HK-2 (cell line): ENCODE measurements around the gene NPTX1.
"Not testable (repeated sequence)": the region's sequence is repeated elsewhere in the genome, so short reads cannot be mapped to it uniquely, and the experiment has no call there.

Experiments used
- DNase-seq: peaks from one replicate; pipeline ENCODE4 v3.0.0-alpha.2; 2018; ENCODE audit not compliant: unreplicated experiment

The NPTX1 gene, protein sequence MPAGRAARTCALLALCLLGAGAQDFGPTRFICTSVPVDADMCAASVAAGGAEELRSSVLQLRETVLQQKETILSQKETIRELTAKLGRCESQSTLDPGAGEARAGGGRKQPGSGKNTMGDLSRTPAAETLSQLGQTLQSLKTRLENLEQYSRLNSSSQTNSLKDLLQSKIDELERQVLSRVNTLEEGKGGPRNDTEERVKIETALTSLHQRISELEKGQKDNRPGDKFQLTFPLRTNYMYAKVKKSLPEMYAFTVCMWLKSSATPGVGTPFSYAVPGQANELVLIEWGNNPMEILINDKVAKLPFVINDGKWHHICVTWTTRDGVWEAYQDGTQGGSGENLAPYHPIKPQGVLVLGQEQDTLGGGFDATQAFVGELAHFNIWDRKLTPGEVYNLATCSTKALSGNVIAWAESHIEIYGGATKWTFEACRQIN

DNA sequence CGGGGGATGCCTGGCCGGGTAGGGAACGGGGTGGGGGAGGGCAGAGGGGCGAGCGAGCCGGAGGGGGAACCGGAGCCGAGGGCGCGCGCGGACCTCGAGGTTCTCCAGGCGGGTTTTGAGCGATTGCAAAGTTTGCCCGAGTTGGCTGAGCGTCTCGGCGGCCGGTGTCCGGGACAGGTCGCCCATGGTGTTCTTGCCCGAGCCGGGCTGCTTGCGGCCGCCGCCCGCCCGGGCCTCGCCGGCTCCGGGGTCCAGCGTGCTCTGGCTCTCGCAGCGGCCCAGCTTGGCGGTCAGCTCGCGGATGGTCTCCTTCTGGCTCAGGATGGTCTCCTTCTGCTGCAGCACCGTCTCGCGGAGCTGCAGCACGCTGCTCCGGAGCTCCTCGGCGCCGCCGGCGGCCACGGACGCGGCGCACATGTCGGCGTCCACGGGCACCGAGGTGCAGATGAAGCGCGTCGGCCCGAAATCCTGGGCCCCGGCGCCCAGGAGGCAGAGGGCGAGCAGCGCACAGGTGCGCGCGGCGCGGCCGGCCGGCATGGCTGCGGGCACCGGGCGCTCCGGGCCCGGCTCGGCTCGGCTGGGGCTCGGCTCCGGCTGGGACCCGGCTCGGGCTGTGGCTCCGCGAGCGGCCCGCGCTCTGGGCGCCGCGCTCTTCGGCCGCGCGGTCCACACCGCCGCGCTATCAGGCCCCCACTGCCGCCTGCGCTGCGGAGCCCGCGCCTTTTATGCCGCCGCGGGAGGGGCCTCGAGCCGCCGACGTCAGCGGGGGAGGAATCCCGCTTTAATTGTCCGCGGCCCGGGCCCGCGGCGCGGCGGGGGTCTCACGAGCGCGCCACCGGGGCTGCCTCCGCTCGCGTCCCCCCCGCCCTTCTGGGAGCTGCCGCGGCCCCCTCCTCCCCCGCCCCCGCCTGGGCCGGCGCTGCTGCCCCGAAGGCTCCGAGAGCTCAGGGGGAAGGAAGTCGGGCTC is at the start of gene NPTX1:
NPTX1 (minus strand) TSS at position 698 of the 967 bp plus-strand sequence; CDS start at position 537, 161 bp downstream.
- no peak for DNase-seq

DNA sequence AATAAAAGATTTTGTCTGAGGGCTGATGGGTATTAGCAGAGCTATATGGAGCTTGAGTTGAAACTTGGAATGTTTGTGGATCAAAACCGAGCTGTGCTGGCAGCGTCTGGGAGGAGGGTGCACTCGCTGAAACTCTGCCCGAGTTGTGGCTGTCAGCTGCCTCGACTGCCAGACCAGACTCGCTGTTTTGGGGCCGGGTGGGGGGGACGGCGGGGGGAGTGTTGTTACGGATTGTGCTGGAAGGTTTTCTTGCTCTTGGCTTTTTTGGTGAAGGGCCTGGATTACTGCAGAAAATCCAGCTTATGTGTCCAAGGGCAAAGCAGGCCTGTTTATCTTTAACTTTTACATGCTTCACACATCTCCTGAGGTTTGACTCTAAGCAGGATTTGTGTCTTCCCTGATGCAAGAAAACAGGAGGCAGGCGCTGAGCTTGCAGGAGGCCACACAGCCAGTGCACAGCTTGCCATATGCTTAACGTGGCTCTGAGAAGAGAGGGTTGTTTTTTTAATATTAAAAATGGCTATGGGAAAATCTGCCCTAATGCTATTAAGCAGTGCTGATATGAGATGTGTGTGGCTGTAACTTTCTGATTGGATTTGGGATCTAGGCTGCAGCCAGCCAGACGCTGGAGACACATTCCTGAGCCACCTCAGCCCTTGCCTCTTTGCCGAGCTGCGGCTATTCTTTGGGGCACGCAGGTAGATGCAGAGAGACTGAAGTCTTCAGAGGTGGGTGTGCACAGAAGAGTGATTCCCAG is 47.7 kb upstream of the NPTX1 start:
- no peak for DNase-seq

DNA sequence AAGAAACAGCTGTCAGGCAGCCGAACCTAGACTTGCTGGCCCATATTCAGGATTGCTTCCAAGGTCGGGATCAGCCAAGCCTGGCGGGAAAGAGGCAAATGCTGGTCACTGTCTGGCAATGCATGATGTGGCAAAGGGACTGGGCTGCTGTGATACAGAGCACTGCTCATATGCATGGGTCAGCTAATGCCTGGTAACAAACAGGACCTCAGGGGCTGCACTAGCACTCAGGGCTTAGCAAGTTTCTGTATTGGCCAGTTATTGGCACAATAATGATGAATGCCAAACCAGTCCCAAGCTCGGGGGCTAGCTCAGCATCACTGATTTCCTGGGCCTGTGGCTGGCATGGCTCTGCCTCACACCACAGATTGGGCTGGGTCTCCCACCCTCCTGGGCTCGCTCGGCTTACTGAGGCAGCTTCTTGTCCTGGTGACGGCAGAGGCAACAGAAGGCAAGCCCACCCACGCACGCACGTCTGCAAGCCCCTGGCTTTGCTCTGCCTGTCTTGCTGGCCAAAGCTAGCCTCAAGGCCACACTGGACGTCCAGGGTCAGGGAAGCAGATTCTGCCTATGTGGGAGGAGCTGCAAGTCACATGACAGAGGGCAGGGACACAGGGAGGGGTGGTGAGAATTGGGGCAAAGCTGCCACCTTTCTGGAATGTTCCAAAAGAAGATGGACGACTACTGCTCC is 46.8 kb upstream of the NPTX1 start:
- DNase-seq: no peak

DNA sequence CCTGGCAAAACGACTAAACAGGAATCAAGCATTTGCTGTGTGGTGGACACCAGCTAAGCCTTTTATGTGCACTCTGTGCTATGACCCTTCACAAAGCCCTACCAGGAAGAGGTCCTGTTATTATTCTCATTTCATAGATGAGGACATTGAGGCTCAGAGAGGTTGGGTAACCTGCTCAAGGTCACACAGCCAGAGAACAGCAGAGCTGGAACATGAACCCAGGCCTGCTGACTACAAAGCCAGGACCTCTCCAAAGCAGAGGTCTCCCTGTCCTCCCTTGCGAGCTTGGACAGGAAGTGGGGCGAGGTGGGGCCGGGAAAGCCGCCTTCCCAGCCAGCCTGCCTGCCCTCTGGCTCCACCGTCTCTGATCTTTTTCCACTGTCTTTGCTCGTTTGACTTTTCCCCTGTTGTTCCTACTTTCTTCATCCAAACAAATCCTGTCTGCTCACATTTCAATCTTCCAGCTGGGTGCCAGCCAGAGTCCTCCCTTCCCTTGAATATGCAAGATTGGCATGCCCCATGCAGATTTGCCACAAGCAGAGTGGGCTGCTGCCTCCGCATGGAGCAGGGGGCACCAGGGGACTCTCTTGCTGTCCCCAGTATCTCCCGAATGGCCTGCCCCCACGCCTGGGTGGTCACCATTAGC is 44.5 kb upstream of the NPTX1 start:
- no peak for DNase-seq

DNA sequence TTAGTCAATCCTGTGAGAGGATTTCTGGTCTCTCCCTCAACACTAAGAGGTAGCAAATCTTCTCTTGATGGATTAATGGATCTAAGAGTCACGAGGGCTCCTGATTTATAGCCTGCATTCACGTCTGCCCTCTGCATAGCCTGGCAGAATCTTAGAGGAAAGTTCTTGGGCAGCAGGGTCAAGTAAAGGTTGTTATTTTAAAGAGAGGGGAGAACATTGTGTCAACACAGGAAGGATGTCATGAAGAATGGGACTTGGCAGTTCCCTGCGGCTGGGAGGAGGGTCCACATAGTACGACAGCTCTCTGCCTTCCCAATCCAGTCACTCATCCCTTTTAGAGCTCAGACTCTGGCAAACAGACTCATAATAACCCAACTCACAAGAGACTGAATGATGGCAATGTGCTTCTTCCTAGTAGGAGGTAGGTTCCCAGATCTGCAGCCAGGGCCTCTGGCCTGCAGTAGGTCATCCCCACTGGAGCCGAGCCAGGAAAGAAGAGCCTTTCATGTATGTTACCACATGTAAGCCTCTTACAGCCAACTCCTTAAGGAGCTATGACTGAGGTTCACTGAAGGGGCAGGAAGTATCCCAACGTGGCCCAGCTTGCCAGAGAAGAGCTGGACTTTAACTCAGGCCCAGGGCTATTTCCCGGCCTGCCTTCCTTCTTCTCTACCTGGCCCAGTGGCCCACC is 42.8 kb upstream of the NPTX1 start:
- DNase-seq: no peak

DNA sequence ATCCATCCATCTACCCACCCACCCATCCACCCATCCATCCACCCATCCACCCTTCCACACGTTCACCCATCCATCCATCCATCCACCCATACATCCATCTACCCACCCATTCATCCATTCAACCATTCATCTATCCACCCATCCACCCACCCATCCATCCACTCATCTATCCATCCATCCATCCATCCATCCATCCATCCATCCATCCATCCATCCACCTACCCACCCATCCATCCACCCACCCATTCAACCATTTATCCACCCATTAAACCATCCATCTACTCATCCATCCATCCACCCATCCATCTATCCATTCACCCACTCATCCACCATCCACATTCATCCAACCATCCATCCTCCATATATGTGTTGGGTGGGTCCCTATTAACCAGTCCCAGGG is 42.0 kb upstream of the NPTX1 start:
- DNase-seq: no peak

DNA sequence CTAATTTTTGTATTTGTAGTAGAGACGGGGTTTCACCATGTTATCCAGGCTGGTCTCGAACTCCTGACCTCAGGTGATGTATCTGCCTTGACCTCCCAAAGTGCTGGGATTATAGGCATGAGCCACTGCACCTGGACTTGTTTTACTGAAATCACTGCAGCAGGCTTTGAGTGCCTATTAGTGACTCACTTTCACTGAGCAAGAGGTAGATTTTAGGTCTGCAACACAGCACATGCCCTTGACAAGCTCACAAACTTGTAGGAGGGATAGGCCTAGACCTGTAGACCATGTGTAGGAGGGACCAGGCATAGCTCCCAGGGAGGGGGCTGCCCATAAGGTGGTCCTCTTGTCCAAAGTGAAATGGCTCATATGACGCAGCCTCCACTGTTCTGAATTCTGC is 41.2 kb upstream of the NPTX1 start:
- DNase-seq: no peak

DNA sequence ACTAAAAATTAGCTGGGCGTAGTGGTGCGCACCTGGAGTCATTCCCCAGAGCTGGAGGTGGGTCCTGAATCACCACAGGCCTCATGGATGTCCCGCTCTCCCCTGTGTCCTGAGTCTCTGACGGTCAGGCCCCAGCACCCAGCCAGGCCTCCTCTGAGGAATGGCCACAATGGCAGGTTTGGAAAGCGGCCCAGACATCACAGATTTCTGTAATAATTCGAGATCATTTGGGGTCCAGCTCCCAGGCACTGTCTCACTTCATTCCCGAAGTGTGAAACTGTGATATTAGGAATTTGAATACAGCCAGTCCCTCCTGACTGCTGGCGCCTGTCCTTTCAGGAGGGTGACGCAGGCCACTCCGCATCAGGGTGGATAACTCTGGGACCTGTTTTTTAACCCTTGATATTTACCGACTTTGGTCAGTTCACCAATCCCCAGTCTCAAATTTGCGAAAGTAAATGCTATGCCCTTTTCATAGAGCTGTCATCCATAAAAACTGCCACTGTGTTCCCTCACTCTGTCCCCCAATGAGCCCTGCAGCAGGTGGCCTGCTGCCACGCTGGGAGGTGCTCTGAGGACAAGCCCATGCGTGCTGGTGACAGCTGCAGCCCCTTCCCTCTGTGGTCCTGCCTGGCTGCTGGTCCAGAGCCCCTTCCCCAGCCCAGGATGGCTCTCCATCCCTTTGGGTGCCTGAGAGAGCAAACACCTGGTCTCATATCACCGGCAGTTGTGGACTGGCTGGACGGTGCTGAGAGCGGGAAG is 39.9 kb upstream of the NPTX1 start:
- DNase-seq: no peak

DNA sequence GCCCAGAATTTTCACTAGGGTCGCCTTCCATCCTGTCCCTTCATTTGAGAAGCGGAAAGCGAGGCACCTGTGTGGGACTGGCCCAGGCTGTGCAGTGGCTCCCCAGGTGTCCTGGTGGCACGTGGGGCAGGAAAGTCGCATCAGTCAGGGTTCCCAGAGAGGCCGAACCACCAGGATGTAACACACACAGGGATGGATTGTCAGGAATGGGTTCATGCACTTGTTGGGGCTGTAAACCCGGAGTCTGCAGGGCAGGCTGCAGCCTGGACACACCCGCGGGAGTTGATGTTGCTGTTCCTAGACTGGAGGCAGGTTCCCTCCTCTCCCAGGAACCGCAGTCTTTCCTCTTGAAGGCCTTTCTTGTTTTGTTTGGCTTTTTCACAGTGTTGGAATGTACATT is 37.5 kb upstream of the NPTX1 start:
- no peak for DNase-seq

DNA sequence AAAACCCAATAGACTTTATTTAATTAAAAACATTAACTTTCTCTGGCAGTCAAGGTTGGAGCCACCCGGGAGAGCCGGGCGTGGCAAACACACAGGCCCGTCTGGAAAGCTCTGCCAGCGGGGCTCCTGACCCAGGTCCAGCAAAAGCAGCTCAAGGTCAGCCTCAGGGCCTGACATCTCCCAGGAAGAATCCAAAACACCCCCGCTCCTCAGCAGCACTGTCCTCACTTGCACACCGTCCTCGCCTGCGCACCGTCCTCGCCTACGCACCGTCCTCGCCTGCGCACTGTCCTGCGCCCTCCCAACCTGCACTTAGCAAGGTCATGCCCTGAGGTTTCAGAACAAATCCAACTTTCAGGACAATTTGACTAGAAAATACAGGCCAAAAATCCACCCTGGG is 36.8 kb upstream of the NPTX1 start:
- DNase-seq: no peak

DNA sequence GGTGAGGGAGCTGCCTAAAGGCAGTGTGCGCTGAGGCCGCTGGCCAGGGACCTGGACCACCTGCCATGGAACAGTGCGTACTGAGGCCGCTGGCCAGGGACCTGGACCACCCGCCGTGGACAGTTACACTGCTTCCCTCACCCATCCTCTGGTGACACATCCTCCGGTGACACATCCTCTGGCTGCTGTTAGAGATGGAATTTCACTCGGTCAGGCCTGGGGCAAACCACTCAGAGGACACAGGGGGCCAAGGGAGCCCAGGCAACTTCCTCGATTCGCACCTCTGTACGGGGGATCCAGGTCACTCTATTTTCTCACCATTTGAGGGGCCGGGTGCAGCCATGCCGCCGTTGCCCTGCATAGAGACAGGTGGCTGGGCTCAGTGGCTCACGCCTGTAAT is 35.8 kb upstream of the NPTX1 start:
- peak; percentile 34 for DNase-seq

DNA sequence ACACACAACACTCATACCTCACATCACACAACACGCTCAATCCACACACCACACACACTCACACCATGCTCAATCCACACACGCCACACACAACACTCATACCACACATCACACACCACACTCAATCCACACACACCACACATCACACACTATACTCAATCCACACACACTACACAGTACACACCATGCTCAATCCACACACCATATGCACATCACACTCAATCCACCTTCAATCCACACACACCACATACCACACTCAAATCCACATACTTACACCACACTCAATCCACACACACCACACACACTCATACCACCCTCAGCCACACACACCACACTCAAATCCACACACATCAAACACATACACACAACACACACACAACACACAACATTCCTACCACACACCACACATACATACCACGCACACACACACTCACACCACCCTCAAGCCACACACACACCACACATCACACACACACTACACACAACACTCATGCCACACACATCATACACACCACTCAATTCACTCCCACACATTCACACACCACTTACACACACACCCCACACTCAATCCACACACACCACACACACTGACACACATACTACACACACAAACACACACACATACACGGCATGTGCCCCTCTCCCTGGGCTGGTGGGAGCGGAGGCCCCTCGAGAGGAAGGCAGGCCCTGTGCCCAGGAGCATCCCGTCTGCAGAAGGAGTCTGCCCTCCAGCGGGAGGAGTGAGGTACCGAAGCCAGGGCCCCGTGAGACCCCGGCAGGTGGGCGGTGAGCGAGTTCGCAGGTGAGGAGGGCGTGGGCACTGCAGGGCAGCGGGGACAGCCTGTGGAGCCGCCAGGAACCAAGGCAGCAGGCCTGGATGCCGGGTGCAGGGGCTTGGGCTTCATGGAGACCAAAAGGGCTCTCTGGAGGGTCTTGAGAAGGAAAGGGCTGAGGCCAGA is 35.1 kb upstream of the NPTX1 start:
- no peak for DNase-seq

DNA sequence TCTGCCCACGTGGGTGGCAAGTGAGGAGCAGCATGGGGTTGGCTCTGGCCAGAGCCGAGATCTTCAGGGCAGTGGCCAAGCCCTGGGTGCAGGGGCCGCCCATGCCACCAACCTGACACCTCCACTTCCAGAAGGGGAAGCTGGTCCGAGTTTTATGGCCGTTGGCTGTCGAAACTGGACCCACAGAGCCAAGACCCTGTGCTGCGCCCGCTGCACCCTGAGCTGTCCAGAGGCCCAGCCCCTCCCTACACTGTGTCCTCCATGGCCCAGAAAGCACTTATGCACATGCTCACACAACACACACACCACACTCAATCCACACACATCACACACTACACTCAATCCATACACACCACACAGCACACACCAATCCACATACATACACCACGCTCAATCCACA is 34.4 kb upstream of the NPTX1 start:
- no peak for DNase-seq

DNA sequence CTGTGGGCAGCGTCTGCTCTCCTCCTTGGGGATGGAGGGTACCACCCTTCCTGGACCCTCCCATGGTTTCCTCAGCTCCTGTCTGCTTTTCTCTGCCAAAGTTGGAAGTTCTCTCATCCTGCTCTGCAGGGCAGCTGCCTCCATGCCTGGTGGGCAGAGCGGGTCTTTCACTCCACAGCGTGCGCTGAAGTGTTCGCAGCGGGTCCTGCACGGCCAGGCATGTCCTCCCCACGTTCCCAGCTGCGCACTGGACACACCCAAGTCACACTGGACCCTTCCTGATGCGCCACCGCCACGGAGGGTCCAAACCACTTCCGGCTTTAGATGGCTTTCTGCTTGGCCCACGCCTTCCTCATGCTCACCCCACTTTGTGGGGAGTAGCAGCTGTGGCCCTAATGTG is 33.7 kb upstream of the NPTX1 start:
- no peak for DNase-seq

DNA sequence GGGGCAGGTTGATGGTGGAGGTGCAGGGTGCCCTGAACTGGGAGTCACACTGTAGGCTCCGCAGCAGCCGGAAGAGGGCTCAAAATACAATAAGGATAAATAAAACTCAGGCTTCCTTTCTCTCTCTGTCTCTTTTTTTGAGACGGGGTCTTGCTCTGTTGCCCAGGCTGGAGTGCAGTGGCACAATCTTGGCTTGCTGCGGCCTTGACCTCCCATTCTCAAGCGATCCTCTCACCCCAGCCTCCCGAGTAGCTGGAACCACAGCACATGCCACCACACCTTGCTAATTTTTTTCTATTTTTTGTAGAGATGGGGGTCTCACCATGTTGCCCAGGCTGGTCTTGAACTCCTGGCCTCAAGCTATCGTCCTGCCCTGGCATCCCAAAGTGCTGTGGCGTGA is 32.9 kb upstream of the NPTX1 start:
- no peak for DNase-seq

DNA sequence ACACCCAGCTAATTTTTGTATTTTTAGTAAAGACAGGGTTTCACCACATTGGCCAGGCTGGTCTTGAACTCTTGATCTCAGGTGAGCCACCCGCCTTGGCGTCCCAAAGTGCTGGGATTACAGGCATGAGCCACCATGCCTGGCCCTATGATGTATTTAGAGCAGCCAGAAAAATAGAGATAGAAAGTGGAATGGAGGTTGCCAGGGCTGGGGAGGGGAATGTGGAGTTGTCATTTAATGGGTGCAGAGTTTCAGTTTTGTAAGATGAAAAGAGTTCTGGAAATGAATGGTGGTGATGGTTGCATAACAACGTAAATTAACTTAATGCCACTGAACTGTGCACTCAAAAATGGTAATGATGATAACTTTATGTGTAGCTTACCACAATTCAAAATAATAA is 31.6 kb upstream of the NPTX1 start:
- no peak for DNase-seq

DNA sequence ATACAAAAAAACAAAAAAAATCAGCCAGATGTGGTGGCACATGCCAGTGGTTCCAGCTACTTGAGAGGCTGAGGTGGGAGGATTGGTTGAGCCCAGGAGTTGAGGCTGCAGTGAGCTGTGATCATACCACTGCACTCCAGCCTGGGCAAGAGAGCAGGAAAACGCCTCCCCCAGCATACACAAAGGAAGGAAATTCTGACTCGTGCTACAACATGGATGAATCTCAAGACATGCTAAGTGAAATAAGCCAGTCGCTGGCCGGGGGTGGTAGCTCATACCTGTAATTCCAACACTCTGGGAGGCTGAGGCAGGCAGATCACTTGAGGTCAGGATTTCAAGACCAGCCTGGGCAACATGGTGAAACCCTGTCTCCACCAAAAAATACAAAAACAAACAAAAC is 30.8 kb upstream of the NPTX1 start:
- not testable (repeated sequence) for DNase-seq

DNA sequence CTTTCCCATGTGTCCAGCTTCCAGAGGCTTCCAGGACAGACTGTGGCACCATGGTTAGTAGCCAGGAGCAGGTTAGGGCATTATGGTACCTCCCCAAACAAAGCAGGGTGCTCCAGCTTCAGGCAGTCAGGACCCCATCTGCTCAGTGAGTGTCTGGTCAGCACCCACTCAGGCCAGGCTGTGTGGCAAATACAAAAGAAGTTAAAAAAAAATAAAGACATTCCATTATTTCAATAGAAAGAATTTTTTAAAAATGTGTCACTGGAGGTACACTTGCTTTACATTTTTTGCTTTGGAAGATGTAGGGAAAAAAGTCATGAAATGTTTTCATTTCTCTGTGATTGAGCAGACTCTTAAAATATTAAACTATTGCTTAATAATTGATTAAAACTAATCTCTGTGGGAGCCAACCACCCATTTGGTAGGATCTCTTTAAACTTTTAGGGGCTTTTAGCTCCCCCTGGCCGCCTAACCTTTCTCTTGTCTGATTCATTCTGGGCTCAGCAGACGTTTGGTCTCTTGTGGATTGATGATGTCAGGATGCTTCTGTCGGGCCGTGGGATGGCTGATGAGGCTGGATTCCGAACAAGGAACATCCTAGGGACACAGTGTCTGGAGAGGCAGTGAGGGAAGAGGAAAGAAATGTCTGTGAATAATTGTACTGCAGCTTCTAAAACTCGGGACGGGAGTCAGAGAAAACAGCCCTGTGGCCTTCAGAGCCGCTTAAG is 28.4 kb upstream of the NPTX1 start:
- DNase-seq: peak; percentile 14
